H1 (cell line): ENCODE data around the gene KCTD20. TPM values are rescaled to one million over a fixed set of nuclear protein-coding genes. Genes with fewer than 3 reads are reported as not detected.

Source experiments
- CTCF ChIA-PET: fragments of 300-600 bp; sonication (Branson Sonifier 250); formaldehyde crosslinking; loops from one replicate; lab custom pipeline; 2021; ENCODE audit not compliant: partially characterized antibody; lab: Charles Lee
- POLR2A ChIA-PET: fragments of 300-600 bp; sonication (Branson Sonifier 250); formaldehyde crosslinking; loops from one replicate; lab custom pipeline; 2021; ENCODE audit warnings: inconsistent platforms; ENCODE audit not compliant: partially characterized antibody; lab: Charles Lee
- DNase-seq, 2 experiments: peaks; one replicate each; pipeline versions ENCODE4 v3.0.0 to v3.0.0-alpha.2; 2010 to 2022; ENCODE audit warnings: low spot score in 2 of 2, low read depth in 1 of 2, mixed read lengths in 1 of 2
- FAIRE-seq: peaks from 2 replicates; lab custom pipeline; 2011; peaks lifted over from hg19 to GRCh38; lab: Jason Lieb, UNC
- H2AFZ ChIP-seq: 2 replicates; pipeline ENCODE4 v1.8.1; 2012; ENCODE audit warnings: low read length, inconsistent platforms
- H2AK5ac ChIP-seq: 2 replicates; pipeline ENCODE4 v1.6.1; 2013; ENCODE audit warnings: low read depth, low read length
- H2BK120ac ChIP-seq: replicated peaks from 2 replicates; pipeline ENCODE3; 2013; ENCODE audit warnings: low read depth, low read length, inconsistent platforms
- H2BK12ac ChIP-seq: 2 replicates; pipeline ENCODE4 v1.6.1; 2013; ENCODE audit warnings: low read depth, low read length
- H2BK15ac ChIP-seq: 2 replicates; pipeline ENCODE4 v1.6.1; 2013; ENCODE audit warnings: low read length
- H2BK20ac ChIP-seq: 2 replicates; pipeline ENCODE4 v1.6.1; 2013; ENCODE audit warnings: low read length
- H2BK5ac ChIP-seq: 2 replicates; pipeline ENCODE4 v1.6.1; 2013; ENCODE audit warnings: low read depth, low read length
- H3K14ac ChIP-seq: 2 replicates; pipeline ENCODE4 v1.6.1; 2013; ENCODE audit warnings: inconsistent platforms; ENCODE audit not compliant: insufficient read length
- H3K18ac ChIP-seq: 2 replicates; pipeline ENCODE4 v1.6.1; 2013; ENCODE audit warnings: low read length; ENCODE audit errors: extremely low read depth
- H3K23ac ChIP-seq: 2 replicates; pipeline ENCODE4 v1.6.1; 2013; ENCODE audit warnings: inconsistent platforms; ENCODE audit not compliant: insufficient read length
- H3K23me2 ChIP-seq: 2 replicates; pipeline ENCODE4 v1.6.1; 2013; ENCODE audit warnings: low read depth, low read length
- H3K27ac ChIP-seq: 2 replicates; pipeline ENCODE4 v1.6.1; 2011; ENCODE audit warnings: low read depth, low read length, inconsistent platforms
- H3K27me3 ChIP-seq, 4 experiments: replicated peaks in 1 of 4; 1 replicate in 1 of 4; 2 replicates in 3 of 4; pipeline versions ENCODE4 v1.6.1 to v1.8.1; 2011 to 2013; ENCODE audit warnings: low read length in 3 of 4, mild to moderate bottlenecking in 3 of 4, inconsistent platforms in 2 of 4, mixed read lengths in 2 of 4, moderate library complexity in 1 of 4; ENCODE audit not compliant: control insufficient read depth in 3 of 4, insufficient read depth in 3 of 4; ENCODE audit errors: extremely low read depth in 1 of 4
- H3K36me3 ChIP-seq, 4 experiments: 2 replicates each; pipeline versions ENCODE4 v1.6.1 to v1.8.1; 2011 to 2013; ENCODE audit warnings: mild to moderate bottlenecking in 4 of 4, low read length in 3 of 4, moderate library complexity in 2 of 4, control low read depth in 1 of 4, inconsistent platforms in 1 of 4; ENCODE audit not compliant: insufficient read depth in 4 of 4, control insufficient read depth in 2 of 4
- H3K4ac ChIP-seq: replicated peaks from 2 replicates; pipeline ENCODE3; 2013; ENCODE audit warnings: low read length, low read depth, mixed read lengths, inconsistent platforms; ENCODE audit not compliant: insufficient read length
- H3K4me1 ChIP-seq, 4 experiments: replicated peaks in 1 of 4; 1 replicate in 1 of 4; 2 replicates in 3 of 4; pipeline versions ENCODE4 v1.6.1 to v1.8.1; 2011 to 2013; ENCODE audit warnings: low read length in 3 of 4, inconsistent platforms in 2 of 4, mixed read lengths in 1 of 4; ENCODE audit not compliant: insufficient read depth in 4 of 4, control insufficient read depth in 3 of 4
- H3K4me2 ChIP-seq, 2 experiments: 2 replicates each; pipeline versions ENCODE4 v1.6.1 to v1.8.1; 2011 to 2013; ENCODE audit warnings: low read depth in 2 of 2, low read length in 2 of 2, control low read depth in 1 of 2, inconsistent platforms in 1 of 2, mild to moderate bottlenecking in 1 of 2; ENCODE audit not compliant: insufficient read depth in 1 of 2
- H3K4me3 ChIP-seq, 4 experiments: fragments of 200-600, 300-600 bp in 1 of 4; sonication (generic), shearing (Covaris generic), sonication (Bioruptor Twin) in 1 of 4; 2 replicates each; pipeline versions ENCODE4 v1.5.1 to v1.8.1; 2011 to 2016; ENCODE audit warnings: low read length in 4 of 4, low read depth in 3 of 4, control low read depth in 2 of 4, inconsistent platforms in 2 of 4, mild to moderate bottlenecking in 2 of 4, mixed read lengths in 1 of 4, moderate library complexity in 1 of 4; ENCODE audit not compliant: insufficient read depth in 2 of 4; ENCODE audit errors: extremely low read depth in 1 of 4
- H3K56ac ChIP-seq: replicated peaks from 2 replicates; pipeline ENCODE3; 2013; ENCODE audit warnings: low read depth, mild to moderate bottlenecking, mixed read lengths, low read length, inconsistent platforms; ENCODE audit not compliant: insufficient read length
- H3K79me1 ChIP-seq: 2 replicates; pipeline ENCODE4 v1.6.1; 2013; ENCODE audit warnings: low read depth, low read length, control low read depth
- H3K79me2 ChIP-seq, 2 experiments: 2 replicates each; pipeline versions ENCODE4 v1.6.1 to v1.8.1; 2012 to 2013; ENCODE audit warnings: low read length in 2 of 2, mild to moderate bottlenecking in 2 of 2, inconsistent platforms in 1 of 2; ENCODE audit not compliant: insufficient read depth in 2 of 2, control insufficient read depth in 1 of 2
- H3K9ac ChIP-seq, 4 experiments: replicated peaks in 1 of 4; 1 replicate in 1 of 4; 2 replicates in 3 of 4; pipeline versions ENCODE4 v1.6.1 to v1.8.1; 2011 to 2013; ENCODE audit warnings: low read depth in 3 of 4, low read length in 3 of 4, control low read depth in 2 of 4, mild to moderate bottlenecking in 2 of 4, moderate library complexity in 2 of 4, inconsistent platforms in 1 of 4; ENCODE audit errors: extremely low read depth in 1 of 4
- H3K9me3 ChIP-seq, 2 experiments: 2 replicates each; pipeline versions ENCODE4 v1.6.1 to v1.8.1; 2012 to 2013; ENCODE audit warnings: mild to moderate bottlenecking in 2 of 2, moderate library complexity in 2 of 2, control low read depth in 1 of 2, inconsistent platforms in 1 of 2, low read depth in 1 of 2, low read length in 1 of 2, mixed read lengths in 1 of 2; ENCODE audit not compliant: insufficient read depth in 2 of 2
- H4K20me1 ChIP-seq, 2 experiments: replicated peaks in 1 of 2; 2 replicates each; pipeline versions ENCODE3 to v1.8.1; 2011 to 2013; ENCODE audit warnings: inconsistent platforms in 2 of 2, low read length in 2 of 2, mild to moderate bottlenecking in 1 of 2; ENCODE audit not compliant: insufficient read depth in 2 of 2, control insufficient read depth in 1 of 2
- H4K5ac ChIP-seq: 2 replicates; pipeline ENCODE4 v1.6.1; 2013; ENCODE audit warnings: low read length, low read depth, mixed read lengths, inconsistent platforms; ENCODE audit not compliant: insufficient read length
- H4K8ac ChIP-seq: 2 replicates; pipeline ENCODE4 v1.8.0; 2013; ENCODE audit warnings: mild to moderate bottlenecking, moderate library complexity, low read length, inconsistent platforms; ENCODE audit not compliant: insufficient read depth; ENCODE audit errors: extremely low read depth
- H4K91ac ChIP-seq: replicated peaks from 2 replicates; pipeline ENCODE3; 2013; ENCODE audit warnings: low read length, mixed read lengths, inconsistent platforms; ENCODE audit not compliant: insufficient read length
- BACH1 ChIP-seq: IDR thresholded peaks from 2 replicates; pipeline ENCODE4 v1.6.1; 2012; ENCODE audit warnings: low read length, improper control_type of control experiment
- CHD2 ChIP-seq: IDR thresholded peaks from 2 replicates; pipeline ENCODE4 v1.6.1; 2012; ENCODE audit warnings: low read length, improper control_type of control experiment
- EGR1 ChIP-seq: IDR thresholded peaks from 2 replicates; pipeline ENCODE4 v1.6.1; 2011; ENCODE audit warnings: low read depth, low read length, borderline replicate concordance
- GTF2F1 ChIP-seq: IDR thresholded peaks from 2 replicates; pipeline ENCODE4 v1.6.1; 2012; ENCODE audit warnings: low read depth, low read length, improper control_type of control experiment, borderline replicate concordance
- KDM4A ChIP-seq: IDR thresholded peaks from one replicate; pipeline ENCODE4 v1.7.1; 2012; ENCODE audit warnings: low read depth, mild to moderate bottlenecking, moderate library complexity, low read length, inconsistent platforms; ENCODE audit not compliant: severe bottlenecking
- SIRT6 ChIP-seq: IDR thresholded peaks from one replicate; pipeline ENCODE4 v1.7.1; 2012; ENCODE audit warnings: low read length, inconsistent platforms
- TBP ChIP-seq: IDR thresholded peaks from 2 replicates; pipeline ENCODE4 v1.6.1; 2011; ENCODE audit warnings: low read depth, low read length, improper control_type of control experiment
- TEAD4 ChIP-seq: IDR thresholded peaks from 2 replicates; pipeline ENCODE4 v1.6.1; 2012; ENCODE audit warnings: low read depth, low read length, inconsistent platforms, mixed read lengths
- WGBS, 2 experiments: shearing (Covaris generic) in 1 of 2; methylation state at CpG; one replicate each; pipeline versions ENCODE4 v1.1.6 to v1.1.7; 2013 to 2015; ENCODE audit warnings: low lambda C conversion rate in 2 of 2, mixed read lengths in 2 of 2, inconsistent platforms in 1 of 2, low coverage in 1 of 2, missing lambda C conversion rate in 1 of 2; ENCODE audit not compliant: insufficient replicate concordance in 2 of 2, insufficient coverage in 1 of 2, insufficient read length in 1 of 2; ENCODE audit errors: extremely low coverage in 1 of 2, missing lambda C conversion rate in 1 of 2; 5-methylcytosine and 5-hydroxymethylcytosine counted together
- polyA plus RNA-seq, 7 experiments: library from polyadenylated mRNA; depleted of rRNA in 3 of 7; stranded (reverse) in 5 of 7; unstranded in 2 of 7; fragments of >200 nt in 5 of 7; fragments of 200-250 nt in 2 of 7; gene quantifications; 1 replicate in 5 of 7; 2 replicates in 1 of 7; 4 replicates in 1 of 7; pipeline versions ENCODE4 v1.2.1 to v1.2.3, GENCODE V29; 2011 to 2013; ENCODE audit warnings: missing spikeins in 2 of 7, mixed read lengths in 2 of 7
- total RNA-seq: library from RNA; stranded (reverse); fragmentation: NEBNext Ultra II Directional; extraction: Animal tissue kit (Norgen Biotek cat#: 25700); gene quantifications from 2 replicates; pipeline ENCODE4 v1.2.1, GENCODE V29; 2021

The KCTD20 gene
- total and polyA plus RNA-seq, 2 of the 8 experiments (the other 6 are each of a cell fraction or from before 2014, with no cell fraction given), result 10.1 to 26.2 TPM

DNA sequence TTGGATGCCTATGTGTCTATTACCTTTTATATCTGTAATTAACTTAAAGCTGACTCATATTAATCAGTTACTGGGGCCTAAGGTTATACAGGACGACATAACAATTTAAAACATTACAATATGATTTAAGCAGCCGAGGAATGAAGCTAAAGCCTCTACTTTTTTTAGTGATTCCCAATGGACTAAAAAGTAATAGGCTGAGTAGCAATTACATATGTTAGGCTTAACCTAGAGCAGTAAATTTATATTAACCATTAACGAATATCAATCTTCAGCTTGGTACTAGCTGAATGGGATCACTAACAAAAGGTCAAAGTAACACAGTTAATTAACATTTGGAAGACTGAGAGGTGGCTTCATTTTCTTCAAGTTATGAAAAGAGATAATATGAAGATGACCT is 61.4 kb downstream of the KCTD20 start:
- Histone ChIP-seq H3K4me1 (no peaks in the 10 kb centered on the region), H2BK120ac (no peak overlapping the region), H3K36me3 (peaks cover 0 to 13% (median 4%) of the 10 kb centered on the region in 4 experiments; a peak in 6 of 8 replicates), H3K23ac (no peak overlapping the region), H2AK5ac (no peak overlapping the region), H4K91ac (no peak overlapping the region), H4K8ac (no peak overlapping the region), H3K9ac (no peak overlapping the region), H3K79me2 (no peaks in the 10 kb centered on the region), H3K79me1 (no peaks in the 10 kb centered on the region), H4K20me1 (no peaks in the 10 kb centered on the region), H3K18ac (no peak overlapping the region), H2BK5ac (no peak overlapping the region), H3K14ac (no peak overlapping the region), H3K4me2 (no peak overlapping the region), H3K4me3 (no peak overlapping the region), H3K27me3 (no peaks in the 10 kb centered on the region), H3K27ac (no peak overlapping the region), H3K4ac (no peak overlapping the region), H2BK20ac (no peak overlapping the region), H4K5ac (no peak overlapping the region), H2BK15ac (no peak overlapping the region), H3K23me2 (no peaks in the 10 kb centered on the region), H3K9me3 (no peaks in the 10 kb centered on the region), H2BK12ac (no peak overlapping the region), H3K56ac (no peak overlapping the region), H2AFZ (no peak overlapping the region)
- ChIA-PET POLR2A (interaction anchor here (1.2 to 2.5 kb wide), 2 partner anchors 11 to 102 kb away, joined by 3 to 6 read pairs; no protein-coding TSS in a partner anchor), CTCF (interaction anchor here (0.9 kb wide), 1 partner anchor 77 kb away, joined by 3 read pairs; no protein-coding TSS in a partner anchor)
- DNase-seq (no peak), FAIRE-seq (no peak)
- 92% methylated on average over 3 of the region's 3 CpGs; no CpG with 5 or more reads in 1 of the 2 experiments for WGBS, 2 experiments
- TF ChIP-seq CHD2, result no peak
- TF ChIP-seq SIRT6, result no peak
- no peak for TF ChIP-seq TBP
- no peak for TF ChIP-seq KDM4A
- TF ChIP-seq TEAD4, result no peak
- no peak for TF ChIP-seq EGR1
- no peak for TF ChIP-seq GTF2F1
- TF ChIP-seq BACH1, result no peak
